ENCODE data around the gene DCAF5.
"Not testable (repeated sequence)": the region's sequence is repeated elsewhere in the genome, so short reads cannot be mapped to it uniquely, and the experiment has no call there.

The DCAF5 gene

GRCh38 chr14:69066396-69067171 is 86.3 kb downstream of the DCAF5 start:
- no peak for DNase-seq (ENCODE audit: low spot score)

- DNase-seq (ENCODE audit: low spot score), result not testable (repeated sequence)
Observed at GRCh38 chr14:69065934-69066333, 87.0 kb downstream of the DCAF5 start.

DNA sequence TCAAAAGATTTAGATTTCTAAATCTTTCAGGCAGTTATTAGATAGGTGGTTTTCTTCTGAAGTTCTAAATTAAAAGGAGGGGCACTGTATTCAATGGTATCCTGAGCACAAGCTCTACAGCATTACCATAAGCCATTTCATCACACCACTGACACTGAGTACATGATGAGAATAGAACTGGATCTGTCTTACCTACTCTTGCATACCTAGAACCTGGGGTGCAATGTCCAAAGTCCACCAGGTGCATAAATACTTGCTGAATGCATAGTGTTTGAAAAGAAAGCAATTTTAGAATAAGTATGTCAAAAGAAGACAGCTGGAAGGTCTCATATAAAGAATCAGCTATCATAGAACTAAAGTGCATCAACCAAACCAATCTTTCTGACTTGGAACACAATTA is 88.3 kb downstream of the DCAF5 start:
- no peak for DNase-seq (ENCODE audit: low spot score)

GRCh38 chr14:69059658-69060623 is 93.0 kb downstream of the DCAF5 start:
- peak; percentile 39 for DNase-seq (ENCODE audit: low spot score)

DNA sequence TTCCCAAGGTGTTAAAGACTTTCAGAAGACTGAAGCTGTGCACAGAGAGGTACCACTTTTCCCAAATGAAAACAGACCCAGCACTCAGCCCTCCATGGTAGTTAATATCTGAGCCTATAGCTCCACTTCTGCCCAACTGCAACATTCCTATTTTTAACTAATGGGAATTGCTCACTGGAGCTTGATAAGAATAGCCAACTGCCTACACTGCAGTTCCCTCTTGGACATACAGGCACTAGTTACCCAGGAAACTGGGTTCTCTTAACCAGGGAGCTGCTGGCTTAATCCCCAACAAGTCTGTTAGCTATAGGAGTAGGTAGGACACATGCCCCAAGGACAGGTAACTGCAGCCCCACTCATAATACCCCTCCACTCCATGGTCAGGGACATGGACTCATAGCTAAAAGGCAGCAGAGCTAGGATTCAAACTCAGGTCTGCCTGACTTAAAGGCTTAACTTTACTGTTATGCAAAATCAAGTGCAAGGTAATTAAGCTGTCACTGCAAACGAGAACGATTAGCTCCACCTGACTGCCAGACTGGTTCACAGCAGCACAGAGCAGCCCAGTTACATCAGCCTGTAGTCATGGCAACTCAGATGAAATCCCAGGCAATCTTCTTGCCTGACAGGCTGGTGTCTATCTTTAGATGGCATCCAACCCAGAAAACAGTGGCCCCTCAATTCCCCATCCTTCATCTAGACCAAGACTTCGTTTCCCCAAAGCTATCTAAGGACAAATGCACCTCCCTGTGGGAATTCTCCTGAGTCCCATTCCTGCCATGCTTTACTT is 96.7 kb downstream of the DCAF5 start:
- no peak for DNase-seq (ENCODE audit: low spot score)

DNA sequence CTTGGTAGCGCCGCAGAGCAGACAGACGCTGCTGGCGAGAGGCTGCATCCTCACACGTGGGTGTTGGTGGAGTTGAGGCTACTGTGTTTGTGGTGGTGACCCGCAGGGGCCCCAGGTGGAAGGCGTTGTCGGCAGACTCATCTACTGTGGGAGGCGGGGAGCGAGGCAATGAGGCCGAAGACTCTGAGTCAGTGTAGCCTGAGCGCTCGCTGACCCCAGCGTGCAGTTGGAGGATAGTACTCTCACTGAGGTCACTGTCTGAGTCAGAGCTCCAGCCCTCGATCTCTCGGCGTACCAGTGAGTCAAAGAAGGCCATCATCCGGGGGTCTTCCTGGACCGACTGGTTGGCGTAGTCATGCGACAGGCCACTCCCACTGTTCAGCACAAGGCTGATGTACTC is 97.8 kb downstream of the DCAF5 start:
- peak; percentile 95 for DNase-seq (ENCODE audit: low spot score)

- DNase-seq (ENCODE audit: low spot score), result no peak
Observed at GRCh38 chr14:69054030-69054429, 98.9 kb downstream of the DCAF5 start.

- no peak for DNase-seq (ENCODE audit: low spot score)
Observed at GRCh38 chr14:69052181-69052601, 100.7 kb downstream of the DCAF5 start.

DNA sequence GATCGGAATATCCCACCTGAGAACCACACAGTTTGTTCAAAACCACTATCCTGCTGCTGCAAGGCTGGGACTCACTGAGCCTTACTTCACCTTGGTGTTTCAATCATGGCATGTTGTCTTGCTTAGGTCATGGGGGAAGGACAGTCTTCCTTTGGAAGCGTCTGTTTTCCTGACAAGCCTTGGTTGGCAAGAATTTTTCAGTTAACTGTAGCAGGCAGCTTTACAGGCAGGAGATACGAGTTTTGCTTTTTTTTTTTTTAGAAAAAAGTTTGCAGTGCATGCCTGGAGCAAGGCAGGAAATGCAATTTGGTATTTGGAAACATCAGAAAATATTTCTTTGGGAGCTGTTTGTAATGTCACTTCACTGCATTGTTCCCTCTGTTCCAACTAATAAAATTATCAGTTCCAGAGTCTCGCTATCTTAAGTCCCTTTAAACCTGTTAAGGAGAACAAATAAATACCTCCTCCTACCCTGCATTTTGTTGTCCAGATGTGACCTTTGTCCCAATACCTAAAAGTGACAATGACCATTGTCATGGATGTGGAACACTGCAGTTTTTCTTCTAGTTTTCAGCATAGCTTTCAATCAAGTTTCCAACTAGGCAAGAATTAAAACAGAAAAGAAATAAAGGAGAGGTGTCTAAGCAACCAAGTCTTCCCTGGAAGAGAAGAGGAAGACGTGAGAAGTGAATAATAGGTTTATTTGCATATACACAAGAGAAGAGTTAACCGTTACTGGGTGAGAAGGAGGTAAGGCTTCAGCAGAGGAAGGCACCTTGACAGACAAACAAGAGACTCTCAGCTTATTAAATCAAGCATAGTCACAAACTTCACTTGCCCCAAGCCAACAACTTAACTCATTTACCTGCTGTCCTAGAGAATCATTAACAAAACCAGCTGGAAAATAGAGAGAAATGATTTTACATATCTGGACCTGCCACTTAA is 102.4 kb downstream of the DCAF5 start:
- no peak for DNase-seq (ENCODE audit: low spot score)

- DNase-seq (ENCODE audit: low spot score), result no peak
Observed at GRCh38 chr14:69049675-69050074, 103.2 kb downstream of the DCAF5 start.

DNA sequence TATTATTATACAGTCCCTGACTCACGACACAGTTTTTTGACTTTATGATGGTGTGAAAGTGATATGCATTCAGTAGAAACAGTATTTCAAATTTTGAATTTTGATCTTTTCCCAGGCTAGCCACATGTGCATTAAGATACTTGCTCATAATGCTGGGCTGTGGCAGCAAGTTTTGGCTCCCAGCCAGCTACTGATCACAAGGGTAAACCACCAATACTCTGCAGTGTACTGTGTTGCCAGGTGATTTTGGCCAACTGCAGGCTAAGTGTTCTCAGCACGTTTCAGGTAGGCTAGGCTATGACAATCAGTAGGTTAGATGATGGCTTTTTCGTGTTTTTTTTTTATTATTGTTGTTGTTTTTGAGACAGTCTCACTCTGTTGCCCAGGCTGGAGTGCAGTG is 104.5 kb downstream of the DCAF5 start:
- DNase-seq (ENCODE audit: low spot score), result no peak

- DNase-seq (ENCODE audit: low spot score), result no peak
Observed at GRCh38 chr14:69047255-69047654, 105.7 kb downstream of the DCAF5 start.

DNA sequence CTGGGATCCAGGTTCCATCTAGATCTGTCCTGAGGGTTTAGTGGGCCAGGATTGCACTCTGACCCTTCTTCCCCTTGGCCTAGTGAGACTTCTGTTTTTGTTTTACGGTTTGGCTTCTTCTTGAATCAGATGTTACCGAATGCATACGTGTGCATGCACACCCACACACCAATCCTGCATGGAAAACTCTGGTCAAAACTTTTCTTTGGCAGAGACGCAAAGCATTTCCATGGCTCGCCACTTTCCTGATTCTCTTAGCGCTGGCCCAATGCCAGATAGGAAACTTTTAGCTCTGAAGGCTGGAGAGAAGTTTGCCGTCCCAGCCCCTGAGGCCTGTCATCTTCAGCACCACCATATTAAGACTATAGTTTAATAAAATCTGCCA is 106.5 kb downstream of the DCAF5 start:
- DNase-seq (ENCODE audit: low spot score), result no peak

DNA sequence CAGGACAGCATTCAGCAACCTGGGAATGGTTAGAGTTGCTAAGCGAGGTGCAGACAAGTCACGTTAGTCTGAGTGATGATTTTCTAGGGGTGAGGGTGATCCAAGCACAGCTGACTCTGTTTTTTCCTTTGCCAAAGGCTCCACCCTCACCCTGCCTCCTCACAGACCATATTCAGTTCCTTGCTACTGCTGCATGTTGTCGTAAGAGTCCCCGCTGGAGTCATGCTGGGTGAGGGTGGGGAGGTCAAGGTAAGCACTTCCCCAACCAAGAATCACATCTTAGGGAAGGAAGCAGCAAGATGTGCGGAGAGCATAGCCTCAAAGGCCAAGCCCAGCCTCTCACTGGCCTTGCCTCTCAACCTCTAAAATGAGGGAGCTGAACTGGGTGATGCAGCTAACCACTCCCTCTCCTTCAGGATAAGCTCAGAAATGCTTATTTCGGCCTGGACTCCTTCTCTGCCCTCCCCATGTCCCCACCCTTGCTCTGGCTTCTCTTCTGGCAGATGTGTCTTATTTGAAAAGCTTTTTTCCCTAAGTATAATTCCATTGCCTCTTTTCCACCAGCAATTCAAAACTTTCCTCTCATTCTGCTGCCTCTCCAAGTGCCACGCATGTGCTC is 107.0 kb downstream of the DCAF5 start:
- no peak for DNase-seq (ENCODE audit: low spot score)

DNA sequence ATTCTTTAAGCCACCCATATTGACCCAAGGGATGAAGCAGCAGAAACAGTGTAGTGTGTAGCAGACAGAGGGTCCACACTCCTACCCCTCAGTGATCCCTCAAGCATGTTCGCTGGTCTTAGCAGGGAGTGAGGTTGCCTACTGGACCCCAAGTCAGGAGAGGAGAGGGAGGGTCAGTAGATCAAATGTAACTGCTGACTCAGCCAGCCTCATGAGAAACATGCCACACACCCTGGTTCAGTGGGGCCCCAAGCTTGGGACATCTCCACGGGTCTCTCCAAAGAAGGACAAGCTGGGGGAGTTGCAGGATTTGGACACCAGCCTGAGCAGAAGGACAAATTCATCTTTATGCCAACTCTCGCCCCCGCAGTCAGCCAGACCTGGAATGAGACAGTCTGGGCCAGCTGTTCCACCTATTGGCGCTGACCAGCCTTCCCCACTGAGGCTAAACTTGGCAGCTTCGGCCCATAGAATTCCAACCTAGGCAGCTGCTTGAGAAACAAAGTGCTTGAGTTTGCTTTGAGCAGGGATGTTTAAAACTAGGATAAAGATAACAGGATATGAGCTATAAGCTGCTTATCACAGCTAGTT is 107.9 kb downstream of the DCAF5 start:
- DNase-seq (ENCODE audit: low spot score), result no peak

GRCh38 chr14:69044296-69044695 is 108.6 kb downstream of the DCAF5 start:
- no peak for DNase-seq (ENCODE audit: low spot score)

- peak; percentile 25 for DNase-seq (ENCODE audit: low spot score)
Observed at GRCh38 chr14:69043596-69044260, 109.2 kb downstream of the DCAF5 start.

DNA sequence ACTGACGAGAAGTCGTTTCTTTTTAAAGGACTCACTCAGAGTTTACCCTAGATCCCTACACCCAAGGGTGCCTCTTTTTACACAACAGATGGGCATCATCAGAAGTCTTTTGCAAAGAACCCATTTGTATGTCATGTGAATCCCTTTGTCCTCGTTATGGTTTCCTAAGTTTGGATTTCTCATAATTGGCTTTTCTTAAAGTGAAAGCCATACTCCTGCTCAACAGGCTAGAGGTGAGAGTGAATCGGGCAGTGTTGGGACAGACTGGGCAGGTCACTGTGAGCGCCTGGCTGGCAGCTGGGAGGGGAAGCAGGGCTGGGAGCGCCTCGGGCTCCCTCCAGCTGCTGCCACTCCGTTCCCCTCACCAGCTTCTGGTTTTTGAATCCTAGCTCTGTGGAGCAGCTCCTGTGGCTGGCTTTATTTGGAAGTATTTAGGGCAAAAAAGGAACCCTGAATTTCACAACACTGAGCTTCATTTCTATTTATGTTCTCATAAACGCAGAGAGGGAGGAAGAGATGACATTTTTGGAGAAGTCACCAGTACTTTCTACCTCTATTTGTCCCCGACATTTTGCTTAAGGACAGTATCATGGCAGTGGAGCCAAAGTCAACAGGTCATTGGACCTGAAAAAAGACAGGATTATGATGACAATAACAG is 110.0 kb downstream of the DCAF5 start:
- no peak for DNase-seq (ENCODE audit: low spot score)

DNA sequence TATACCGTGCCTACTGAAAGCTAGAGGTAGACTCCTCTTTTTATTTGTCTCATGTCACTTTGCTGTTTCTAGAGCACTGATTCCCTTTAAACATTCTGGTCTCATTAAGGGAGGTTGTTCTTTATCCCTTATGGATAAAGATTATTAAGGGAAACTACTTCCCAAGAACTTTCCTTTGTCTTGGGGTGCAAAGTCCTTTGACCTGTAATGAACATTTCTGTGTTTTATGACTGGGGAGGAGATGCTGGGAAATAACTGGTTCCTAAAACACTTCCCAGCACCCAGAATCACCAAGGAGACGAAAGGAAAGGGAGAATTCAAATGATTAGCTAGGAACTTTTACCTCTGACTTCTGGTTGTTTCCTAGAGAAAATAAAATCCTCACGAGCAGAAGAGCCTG is 110.6 kb downstream of the DCAF5 start:
- DNase-seq (ENCODE audit: low spot score), result no peak

Measured in RKO (cell line).